Activated T-helper 1 cell treated with anti-CD3 and anti-CD28 coated beads, Interleukin-2, amount 50 U/mL, for 16 hours (primary cell): ENCODE measurements around the gene GABRR3.

ENCODE experiments used
- DNase-seq, 2 donors: peaks; one replicate each; pipeline ENCODE4 v3.0.0-alpha.2; 2020; ENCODE audit warnings: low read depth in 1 of 2, low spot score in 1 of 2

Gene GABRR3

GRCh38 chr3:97958396-97958795 is 76.7 kb downstream of the GABRR3 start:
- no peak for DNase-seq

GRCh38 chr3:97957617-97958311 is 77.4 kb downstream of the GABRR3 start:
- no peak for DNase-seq

- no peak for DNase-seq
These were observed 79.1 kb downstream of the GABRR3 start for GRCh38 chr3:97956051-97956450.

- DNase-seq = no peak
These were observed 80.8 kb downstream of the GABRR3 start for GRCh38 chr3:97954228-97954827.

GRCh38 chr3:97952872-97953271 is 82.2 kb downstream of the GABRR3 start:
- DNase-seq = no peak

GRCh38 chr3:97952280-97952679 is 82.8 kb downstream of the GABRR3 start:
- DNase-seq = no peak

- DNase-seq = no peak
These were observed 84.8 kb downstream of the GABRR3 start for GRCh38 chr3:97950360-97950759.

GRCh38 chr3:97949743-97950142 is 85.4 kb downstream of the GABRR3 start:
- no peak for DNase-seq

- no peak for DNase-seq
These were observed 86.0 kb downstream of the GABRR3 start for GRCh38 chr3:97949110-97949485.

GRCh38 chr3:97948351-97949109 is 86.6 kb downstream of the GABRR3 start:
- no peak for DNase-seq

- no peak for DNase-seq
These were observed 92.1 kb downstream of the GABRR3 start for GRCh38 chr3:97942801-97943546.

- DNase-seq = no peak
These were observed 95.1 kb downstream of the GABRR3 start for GRCh38 chr3:97940034-97940433.

- DNase-seq = no peak
These were observed 95.7 kb downstream of the GABRR3 start for GRCh38 chr3:97939401-97939800.

GRCh38 chr3:97938444-97938843 is 96.7 kb downstream of the GABRR3 start:
- DNase-seq = no peak

- no peak for DNase-seq
These were observed 97.9 kb downstream of the GABRR3 start for GRCh38 chr3:97937205-97937604.

- no peak for DNase-seq
These were observed 99.3 kb downstream of the GABRR3 start for GRCh38 chr3:97935842-97936241.
